GM13976 (cell line): ENCODE results near the gene GCN1.

ENCODE experiments used
- DNase-seq: peaks from one replicate; pipeline ENCODE4 v3.0.0; 2012; ENCODE audit warnings: low spot score
- in situ Hi-C: fragments of 300-500 bp; cut with MboI; formaldehyde crosslinking; loops from one replicate; pipeline ENCODE4 v1.12.0; 2022; ENCODE audit warnings: low sequenced_read_pairs, mixed read lengths, inconsistent platforms; ENCODE audit not compliant: unreplicated experiment
- TF ChIP-seq, protein P1 (sequence below): IDR thresholded peaks from 2 replicates; pipeline ENCODE4 v1.5.1; 2012; ENCODE audit warnings: borderline replicate concordance, mild to moderate bottlenecking; ENCODE audit not compliant: insufficient read depth; ENCODE audit errors: extremely low read depth, missing control alignments, control extremely low read depth

GCN1 gene

GRCh38 chr12:120175062-120175461 is 19.5 kb downstream of the GCN1 start:
- in situ Hi-C loops: no loop called here
- no peak for DNase-seq
- TF ChIP-seq, protein P1, sequence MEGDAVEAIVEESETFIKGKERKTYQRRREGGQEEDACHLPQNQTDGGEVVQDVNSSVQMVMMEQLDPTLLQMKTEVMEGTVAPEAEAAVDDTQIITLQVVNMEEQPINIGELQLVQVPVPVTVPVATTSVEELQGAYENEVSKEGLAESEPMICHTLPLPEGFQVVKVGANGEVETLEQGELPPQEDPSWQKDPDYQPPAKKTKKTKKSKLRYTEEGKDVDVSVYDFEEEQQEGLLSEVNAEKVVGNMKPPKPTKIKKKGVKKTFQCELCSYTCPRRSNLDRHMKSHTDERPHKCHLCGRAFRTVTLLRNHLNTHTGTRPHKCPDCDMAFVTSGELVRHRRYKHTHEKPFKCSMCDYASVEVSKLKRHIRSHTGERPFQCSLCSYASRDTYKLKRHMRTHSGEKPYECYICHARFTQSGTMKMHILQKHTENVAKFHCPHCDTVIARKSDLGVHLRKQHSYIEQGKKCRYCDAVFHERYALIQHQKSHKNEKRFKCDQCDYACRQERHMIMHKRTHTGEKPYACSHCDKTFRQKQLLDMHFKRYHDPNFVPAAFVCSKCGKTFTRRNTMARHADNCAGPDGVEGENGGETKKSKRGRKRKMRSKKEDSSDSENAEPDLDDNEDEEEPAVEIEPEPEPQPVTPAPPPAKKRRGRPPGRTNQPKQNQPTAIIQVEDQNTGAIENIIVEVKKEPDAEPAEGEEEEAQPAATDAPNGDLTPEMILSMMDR: no peak

DNA sequence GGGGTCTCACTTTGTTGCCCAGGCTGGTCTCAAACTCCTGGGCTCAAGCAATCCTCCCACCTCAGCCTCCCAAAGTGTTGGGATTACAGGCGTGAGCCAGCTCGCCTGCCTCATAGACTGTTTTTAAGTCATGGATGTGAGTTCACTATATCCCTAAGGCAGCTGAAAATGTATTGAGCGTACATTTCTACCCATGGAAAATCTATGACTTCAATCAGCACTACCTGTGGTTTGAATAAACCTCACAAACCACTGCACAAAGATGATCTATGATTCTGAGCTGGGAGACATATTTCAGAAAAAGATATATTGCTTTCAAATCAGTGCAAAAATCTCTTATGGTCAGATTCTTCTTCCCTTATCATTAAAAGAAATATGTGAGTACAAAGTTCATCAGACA is 22.5 kb downstream of the GCN1 start:
- TF ChIP-seq, protein P1: no peak

GRCh38 chr12:120170631-120171030 is 23.9 kb downstream of the GCN1 start:
- TF ChIP-seq, protein P1: no peak
- no peak for DNase-seq
- in situ Hi-C loops: no loop called here

More for the DNA sequence above, 22.5 kb downstream of the GCN1 start:
- in situ Hi-C loops: no loop called here
- no peak for DNase-seq

DNA sequence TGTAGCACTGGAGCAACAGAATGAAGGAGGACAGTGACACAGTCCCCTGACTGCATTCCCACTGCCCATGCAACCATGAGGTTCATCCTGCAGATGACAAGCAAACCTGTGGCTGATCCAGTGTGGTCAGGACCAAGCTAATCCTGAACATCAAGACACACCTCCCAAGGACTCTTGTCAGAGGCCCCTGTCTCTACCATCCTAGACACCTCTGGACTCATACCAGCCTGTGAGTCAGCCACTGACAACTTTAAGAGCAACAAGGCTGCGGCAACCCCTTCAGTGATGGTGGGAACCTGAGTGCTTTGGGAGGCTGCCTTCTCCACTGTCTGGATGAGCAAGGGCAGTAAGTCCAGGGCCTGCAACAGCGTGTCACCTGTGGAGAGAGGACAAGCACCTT is 24.6 kb downstream of the GCN1 start:
- TF ChIP-seq, protein P1: no peak
- in situ Hi-C loops: no loop called here
- DNase-seq: no peak

DNA sequence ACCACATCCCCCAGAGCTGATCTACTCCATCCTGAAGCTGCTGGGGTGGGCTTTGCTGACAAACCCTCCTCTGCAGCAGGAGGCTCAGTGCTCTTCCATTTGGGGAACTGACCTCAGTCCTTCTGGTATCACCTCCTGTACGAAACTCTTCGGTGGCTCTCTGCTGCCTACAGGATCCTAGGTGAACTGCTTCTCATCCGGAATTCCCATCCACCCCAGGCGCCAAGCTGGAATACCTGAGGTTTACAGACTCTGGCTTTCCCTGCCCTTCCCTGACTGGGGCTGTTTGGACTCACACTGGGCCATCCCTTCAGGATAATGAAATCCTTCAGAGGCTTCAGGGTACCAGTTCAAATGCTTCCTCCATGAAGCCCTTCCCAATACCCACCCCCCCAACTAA is 26.2 kb downstream of the GCN1 start:
- TF ChIP-seq, protein P1: no peak
- no peak for DNase-seq
- in situ Hi-C loops: no loop called here

DNA sequence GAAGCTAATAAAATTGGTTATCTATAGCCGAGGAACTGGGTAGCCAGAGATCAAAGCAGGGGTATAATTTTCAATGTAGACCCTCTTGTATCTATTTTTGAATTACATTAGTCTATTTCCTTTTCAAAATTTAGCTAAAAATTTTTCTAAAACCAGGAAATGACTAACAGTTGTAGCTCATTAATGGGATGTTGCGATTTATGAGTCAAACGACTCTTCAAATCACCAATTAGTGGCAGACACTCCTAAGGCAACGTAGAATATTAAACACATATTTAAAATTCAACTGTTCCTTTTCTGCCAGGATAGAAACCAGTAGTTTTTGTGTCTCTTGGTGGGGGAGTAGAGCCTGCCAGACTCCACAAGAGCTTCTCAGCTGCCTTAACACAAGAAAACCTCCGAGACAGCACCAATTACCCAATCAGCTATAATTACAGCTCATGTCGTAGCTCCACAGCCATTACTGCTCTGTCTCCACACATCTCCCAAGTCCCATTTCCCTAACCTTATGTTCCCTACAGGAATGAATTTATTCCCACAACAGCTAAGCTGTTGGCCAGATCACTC is 26.9 kb downstream of the GCN1 start:
- no peak for DNase-seq
- TF ChIP-seq, protein P1: no peak
- in situ Hi-C loops: no loop called here
